Keratinocyte (primary cell): ENCODE measurements around the gene ZNF787. TPM values are rescaled to one million over a fixed set of nuclear protein-coding genes. Genes with fewer than 3 reads are reported as not detected.

ENCODE experiments used
- DNase-seq: peaks from one replicate; pipeline ENCODE4 v3.0.0-alpha.2; 2011; ENCODE audit warnings: low read depth, missing footprints, low spot score
- FAIRE-seq: peaks from 2 replicates; lab custom pipeline; 2011; peaks lifted over from hg19 to GRCh38; lab: Jason Lieb, UNC
- H2AFZ ChIP-seq: 2 replicates; pipeline ENCODE4 v1.6.0; 2012; ENCODE audit warnings: low read length, control low read depth, inconsistent platforms; ENCODE audit not compliant: control insufficient read depth
- H3K27ac ChIP-seq: 2 replicates; pipeline ENCODE4 v1.5.1; 2011; ENCODE audit warnings: low read length; ENCODE audit not compliant: control insufficient read depth, insufficient read depth
- H3K27me3 ChIP-seq: 3 replicates; pipeline ENCODE4 v1.6.0; 2011; ENCODE audit warnings: low read length; ENCODE audit not compliant: control insufficient read depth, insufficient read depth; ENCODE audit errors: extremely low read depth
- H3K36me3 ChIP-seq, 2 experiments: 2 replicates in 1 of 2; 3 replicates in 1 of 2; pipeline ENCODE4 v1.5.1; 2011; ENCODE audit warnings: low read length in 2 of 2, mild to moderate bottlenecking in 1 of 2; ENCODE audit not compliant: control insufficient read depth in 2 of 2, insufficient read depth in 2 of 2; ENCODE audit errors: extremely low read depth in 1 of 2
- H3K4me1 ChIP-seq: 3 replicates; pipeline ENCODE4 v1.5.1; 2011; ENCODE audit warnings: low read length; ENCODE audit not compliant: control insufficient read depth, insufficient read depth; ENCODE audit errors: extremely low read depth
- H3K4me2 ChIP-seq: 3 replicates; pipeline ENCODE4 v1.6.0; 2011; ENCODE audit warnings: low read depth, low read length; ENCODE audit not compliant: control insufficient read depth, insufficient read depth; ENCODE audit errors: extremely low read depth
- H3K4me3 ChIP-seq, 3 experiments: fragments of 200-600 bp in 1 of 3; sonication (generic) in 1 of 3; 2 replicates in 2 of 3; 3 replicates in 1 of 3; pipeline ENCODE4 v1.5.1; 2011 to 2016; ENCODE audit warnings: low read length in 3 of 3, mild to moderate bottlenecking in 3 of 3, control low read depth in 2 of 3, inconsistent platforms in 1 of 3, low read depth in 1 of 3, mixed read lengths in 1 of 3, mixed run types in 1 of 3, moderate library complexity in 1 of 3; ENCODE audit not compliant: control insufficient read depth in 2 of 3, insufficient read depth in 2 of 3; ENCODE audit errors: extremely low read depth in 1 of 3
- H3K79me2 ChIP-seq: 2 replicates; pipeline ENCODE4 v1.6.0; 2012; ENCODE audit warnings: low read length; ENCODE audit not compliant: control insufficient read depth, insufficient read depth
- H3K9ac ChIP-seq: 3 replicates; pipeline ENCODE4 v1.6.0; 2011; ENCODE audit warnings: low read length; ENCODE audit not compliant: control insufficient read depth, insufficient read depth; ENCODE audit errors: extremely low read depth
- H3K9me1 ChIP-seq: 3 replicates; pipeline ENCODE4 v1.6.0; 2011; ENCODE audit warnings: low read length; ENCODE audit not compliant: control insufficient read depth, insufficient read depth; ENCODE audit errors: extremely low read depth
- H3K9me3 ChIP-seq: 2 replicates; pipeline ENCODE4 v1.5.1; 2012; ENCODE audit warnings: low read depth, low read length; ENCODE audit not compliant: control insufficient read depth
- H4K20me1 ChIP-seq: 3 replicates; pipeline ENCODE4 v1.6.0; 2011; ENCODE audit warnings: low read length; ENCODE audit not compliant: control insufficient read depth, insufficient read depth; ENCODE audit errors: extremely low read depth
- EZH2 ChIP-seq: IDR thresholded peaks from one replicate; pipeline ENCODE4 v1.6.1; 2012; ENCODE audit warnings: inconsistent platforms, mild to moderate bottlenecking, low read length, moderate library complexity
- dilution Hi-C: fragments of 300-500 bp; cut with MboI; formaldehyde crosslinking; loops from one replicate; pipeline ENCODE4 v1.7.0; 2020; ENCODE audit warnings: low sequenced_read_pairs; ENCODE audit not compliant: extremely low pct_ligation_motif_present
- polyA plus RNA-seq, 5 experiments: library from polyadenylated mRNA; depleted of rRNA in 3 of 5; stranded (reverse) in 3 of 5; stranded (forward) in 1 of 5; unstranded in 1 of 5; fragments of >200 nt; gene quantifications; 1 replicate in 1 of 5; 2 replicates in 3 of 5; 3 replicates in 1 of 5; pipeline versions ENCODE4 v1.2.1 to v1.2.3, GENCODE V29; 2011 to 2012; ENCODE audit warnings: missing spikeins in 2 of 5, low read depth in 1 of 5, low replicate concordance in 1 of 5
- TF ChIP-seq, protein P1 (sequence below), 3 experiments: IDR thresholded peaks in 1 of 3; conservative IDR thresholded peaks in 1 of 3; optimal IDR thresholded peaks in 1 of 3; 2 replicates in 2 of 3; 3 replicates in 1 of 3; pipeline versions ENCODE3 to v1.5.1; 2011; ENCODE audit warnings: low read length in 3 of 3, mild to moderate bottlenecking in 3 of 3, moderate library complexity in 2 of 3, control low read depth in 1 of 3, inconsistent platforms in 1 of 3; ENCODE audit not compliant: insufficient read depth in 2 of 3; ENCODE audit errors: extremely low read depth in 1 of 3

The ZNF787 gene
- polyA plus RNA-seq, 1 donor (not counting 4 experiments of a cell fraction or from before 2014, with no cell fraction given) = 5.6 TPM

- Histone ChIP-seq H4K20me1 (no peaks in the 10 kb centered on the region), H2AFZ (no peak overlapping the region), H3K4me3 (no peak overlapping the region), H3K36me3 (peaks cover 9 to 10% of the 10 kb centered on the region in 2 experiments), H3K9me3 (no peaks in the 10 kb centered on the region), H3K9me1 (no peaks in the 10 kb centered on the region), H3K4me1 (peaks cover 13% of the 10 kb centered on the region), H3K79me2 (peaks cover 29% of the 10 kb centered on the region), H3K4me2 (no peak overlapping the region), H3K9ac (no peak overlapping the region), H3K27ac (no peak overlapping the region), H3K27me3 (no peaks in the 10 kb centered on the region)
- no peak for FAIRE-seq
- DNase-seq = no peak
- dilution Hi-C loops = no loop called here
- TF ChIP-seq EZH2 = no peak
- TF ChIP-seq, protein P1, sequence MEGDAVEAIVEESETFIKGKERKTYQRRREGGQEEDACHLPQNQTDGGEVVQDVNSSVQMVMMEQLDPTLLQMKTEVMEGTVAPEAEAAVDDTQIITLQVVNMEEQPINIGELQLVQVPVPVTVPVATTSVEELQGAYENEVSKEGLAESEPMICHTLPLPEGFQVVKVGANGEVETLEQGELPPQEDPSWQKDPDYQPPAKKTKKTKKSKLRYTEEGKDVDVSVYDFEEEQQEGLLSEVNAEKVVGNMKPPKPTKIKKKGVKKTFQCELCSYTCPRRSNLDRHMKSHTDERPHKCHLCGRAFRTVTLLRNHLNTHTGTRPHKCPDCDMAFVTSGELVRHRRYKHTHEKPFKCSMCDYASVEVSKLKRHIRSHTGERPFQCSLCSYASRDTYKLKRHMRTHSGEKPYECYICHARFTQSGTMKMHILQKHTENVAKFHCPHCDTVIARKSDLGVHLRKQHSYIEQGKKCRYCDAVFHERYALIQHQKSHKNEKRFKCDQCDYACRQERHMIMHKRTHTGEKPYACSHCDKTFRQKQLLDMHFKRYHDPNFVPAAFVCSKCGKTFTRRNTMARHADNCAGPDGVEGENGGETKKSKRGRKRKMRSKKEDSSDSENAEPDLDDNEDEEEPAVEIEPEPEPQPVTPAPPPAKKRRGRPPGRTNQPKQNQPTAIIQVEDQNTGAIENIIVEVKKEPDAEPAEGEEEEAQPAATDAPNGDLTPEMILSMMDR (optimal IDR thresholded peaks at IDR 0.05 in 1 of 3, IDR thresholded peaks at IDR 0.05 in 1 of 3, conservative IDR thresholded peaks at IDR 0.05 in 1 of 3; ENCODE audit: extremely low read depth in 1 of 3, insufficient read depth in 2 of 3, low read length in 3 of 3) = no peak
These were observed 23.3 kb upstream of the ZNF787 start for GRCh38 chr19:56144376-56144775.

GRCh38 chr19:56142897-56143434, 21.9 kb upstream of the ZNF787 start:
- Histone ChIP-seq H3K27me3 (no peaks in the 10 kb centered on the region), H2AFZ (no peak overlapping the region), H3K9ac (no peak overlapping the region), H3K4me1 (peaks cover 13% of the 10 kb centered on the region), H3K27ac (no peak overlapping the region), H4K20me1 (no peaks in the 10 kb centered on the region), H3K4me3 (no peak overlapping the region), H3K4me2 (no peak overlapping the region), H3K36me3 (peaks cover 6 to 10% of the 10 kb centered on the region in 2 experiments), H3K79me2 (peaks cover 29% of the 10 kb centered on the region), H3K9me3 (no peaks in the 10 kb centered on the region), H3K9me1 (no peaks in the 10 kb centered on the region)
- TF ChIP-seq EZH2 = no peak
- TF ChIP-seq, protein P1 (optimal IDR thresholded peaks at IDR 0.05 in 1 of 3, IDR thresholded peaks at IDR 0.05 in 1 of 3, conservative IDR thresholded peaks at IDR 0.05 in 1 of 3; ENCODE audit: extremely low read depth in 1 of 3, insufficient read depth in 2 of 3, low read length in 3 of 3) = no peak
- dilution Hi-C loops = no loop called here
- no peak for FAIRE-seq
- DNase-seq = no peak
